Astrocyte of the cerebellum (primary cell): ENCODE data around the gene CDK11B.

ENCODE experiments used
- DNase-seq: peaks from one replicate; pipeline ENCODE4 v3.0.0-alpha.2; 2011; ENCODE audit warnings: low read depth
- H3K4me3 ChIP-seq: 2 replicates; pipeline ENCODE4 v1.5.1; 2011; ENCODE audit warnings: mild to moderate bottlenecking, low read depth, low read length, moderate library complexity
- in situ Hi-C: cut with HindIII; loops from 2 replicates; pipeline ENCODE4 v1.10.0; 2017; ENCODE audit warnings: low sequenced_read_pairs
- TF ChIP-seq, protein P1 (sequence below): IDR thresholded peaks from 2 replicates; pipeline ENCODE4 v1.5.1; 2012; ENCODE audit warnings: low read length, low read depth, moderate library complexity, mild to moderate bottlenecking; ENCODE audit errors: missing control alignments

Gene CDK11B

DNA sequence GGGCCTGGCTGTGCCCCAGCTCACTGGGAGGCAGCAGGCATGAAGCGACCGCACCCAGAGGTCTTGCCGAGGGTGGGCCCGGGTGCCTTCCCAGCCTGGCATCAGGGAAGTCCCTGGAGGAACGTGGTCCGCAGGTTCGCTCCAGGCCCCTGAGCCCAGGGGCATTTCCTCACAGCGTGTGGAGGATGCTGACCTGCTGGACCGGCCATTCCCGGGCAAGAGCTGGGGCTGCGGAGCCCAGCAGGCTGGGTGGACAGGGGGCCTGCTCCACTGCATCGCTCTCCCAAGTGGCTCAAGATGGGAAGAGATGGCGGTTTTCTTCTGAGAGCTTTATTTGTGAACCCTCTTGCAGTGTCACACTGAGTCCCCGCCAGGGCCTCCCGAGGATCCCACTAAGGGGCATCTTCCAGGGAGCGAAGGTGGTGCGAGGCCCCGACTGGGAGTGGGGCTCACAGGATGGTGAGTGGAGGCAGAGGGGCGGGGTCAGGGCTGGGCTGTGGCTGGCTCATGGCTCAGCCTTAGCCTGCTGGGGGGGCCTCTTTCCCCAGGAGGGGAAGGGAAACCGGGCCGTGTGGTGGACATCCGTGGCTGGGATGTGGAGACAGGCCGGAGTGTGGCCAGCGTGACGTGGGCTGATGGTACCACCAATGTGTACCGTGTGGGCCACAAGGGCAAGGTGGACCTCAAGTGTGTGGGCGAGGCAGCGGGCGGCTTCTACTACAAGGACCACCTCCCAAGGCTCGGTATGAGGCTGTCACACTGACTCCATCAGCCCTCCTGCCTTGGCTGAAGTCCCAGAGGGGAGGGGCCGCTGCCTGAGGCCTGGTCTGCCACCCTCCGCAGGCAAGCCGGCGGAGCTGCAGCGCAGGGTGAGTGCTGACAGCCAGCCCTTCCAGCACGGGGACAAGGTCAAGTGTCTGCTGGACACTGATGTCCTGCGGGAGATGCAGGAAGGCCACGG, 34.1 kb downstream of the CDK11B start:
- no peak for DNase-seq
- TF ChIP-seq, protein P1, sequence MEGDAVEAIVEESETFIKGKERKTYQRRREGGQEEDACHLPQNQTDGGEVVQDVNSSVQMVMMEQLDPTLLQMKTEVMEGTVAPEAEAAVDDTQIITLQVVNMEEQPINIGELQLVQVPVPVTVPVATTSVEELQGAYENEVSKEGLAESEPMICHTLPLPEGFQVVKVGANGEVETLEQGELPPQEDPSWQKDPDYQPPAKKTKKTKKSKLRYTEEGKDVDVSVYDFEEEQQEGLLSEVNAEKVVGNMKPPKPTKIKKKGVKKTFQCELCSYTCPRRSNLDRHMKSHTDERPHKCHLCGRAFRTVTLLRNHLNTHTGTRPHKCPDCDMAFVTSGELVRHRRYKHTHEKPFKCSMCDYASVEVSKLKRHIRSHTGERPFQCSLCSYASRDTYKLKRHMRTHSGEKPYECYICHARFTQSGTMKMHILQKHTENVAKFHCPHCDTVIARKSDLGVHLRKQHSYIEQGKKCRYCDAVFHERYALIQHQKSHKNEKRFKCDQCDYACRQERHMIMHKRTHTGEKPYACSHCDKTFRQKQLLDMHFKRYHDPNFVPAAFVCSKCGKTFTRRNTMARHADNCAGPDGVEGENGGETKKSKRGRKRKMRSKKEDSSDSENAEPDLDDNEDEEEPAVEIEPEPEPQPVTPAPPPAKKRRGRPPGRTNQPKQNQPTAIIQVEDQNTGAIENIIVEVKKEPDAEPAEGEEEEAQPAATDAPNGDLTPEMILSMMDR, result no peak
- in situ Hi-C loops, result no loop called here
- H3K4me3 ChIP-seq, result no peak overlapping the region

DNA sequence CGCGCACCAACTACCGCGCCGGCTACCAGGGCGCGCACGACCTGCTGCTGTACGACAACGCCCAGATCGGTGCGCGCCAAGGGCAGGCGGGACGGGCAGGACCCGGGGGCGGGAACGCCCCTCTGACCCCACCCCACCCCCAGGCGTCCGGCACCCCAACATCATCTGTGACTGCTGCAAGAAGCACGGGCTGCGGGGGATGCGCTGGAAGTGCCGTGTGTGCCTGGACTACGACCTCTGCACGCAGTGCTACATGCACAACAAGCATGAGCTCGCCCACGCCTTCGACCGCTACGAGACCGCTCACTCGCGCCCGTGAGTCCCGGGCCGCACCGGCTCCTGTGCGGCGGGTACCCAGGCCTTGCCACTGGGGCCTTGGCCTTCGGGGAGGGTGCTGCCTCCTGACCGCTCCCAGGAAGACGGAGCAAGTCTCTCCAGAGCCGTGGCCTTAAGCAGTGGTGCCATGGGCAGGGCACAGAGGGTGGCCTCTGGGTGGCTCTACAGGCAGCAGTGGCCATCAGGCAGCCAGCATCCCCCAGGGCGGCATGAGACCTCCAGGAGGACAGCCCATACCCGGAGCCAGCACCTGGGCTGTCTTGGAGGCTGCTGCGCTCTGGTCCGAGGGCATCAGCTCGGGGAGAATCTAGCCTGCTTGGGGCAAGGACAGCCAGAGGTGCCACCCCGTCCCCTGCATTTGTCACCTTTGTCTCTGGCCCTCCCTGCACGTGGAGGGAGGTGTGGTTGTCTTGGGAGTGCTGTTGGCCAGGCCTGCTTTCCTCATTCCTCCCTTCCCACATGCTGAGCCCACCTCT, 35.0 kb downstream of the CDK11B start:
- no peak overlapping the region for H3K4me3 ChIP-seq
- DNase-seq, result no peak
- in situ Hi-C loops, result no loop called here
- TF ChIP-seq, protein P1, result no peak

DNA sequence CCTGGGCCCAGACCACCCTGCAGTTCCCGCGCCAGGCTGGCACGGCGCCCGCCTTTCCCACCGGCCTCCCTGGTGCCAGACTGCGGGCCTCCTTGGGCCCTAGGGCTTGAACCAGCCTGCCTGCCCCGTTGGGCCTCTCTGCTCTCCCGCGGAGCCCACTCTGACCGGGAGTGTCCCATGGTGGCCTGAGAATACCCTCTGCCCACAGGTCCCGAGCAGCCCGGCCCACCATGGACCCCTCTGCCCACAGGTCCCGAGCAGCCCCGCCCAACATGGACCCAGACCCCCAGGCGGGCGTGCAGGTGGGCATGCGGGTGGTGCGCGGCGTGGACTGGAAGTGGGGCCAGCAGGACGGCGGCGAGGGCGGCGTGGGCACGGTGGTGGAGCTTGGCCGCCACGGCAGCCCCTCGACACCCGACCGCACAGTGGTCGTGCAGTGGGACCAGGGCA, 35.6 kb downstream of the CDK11B start:
- in situ Hi-C loops, result no loop called here
- no peak for DNase-seq
- TF ChIP-seq, protein P1, result no peak
- no peak overlapping the region for H3K4me3 ChIP-seq

DNA sequence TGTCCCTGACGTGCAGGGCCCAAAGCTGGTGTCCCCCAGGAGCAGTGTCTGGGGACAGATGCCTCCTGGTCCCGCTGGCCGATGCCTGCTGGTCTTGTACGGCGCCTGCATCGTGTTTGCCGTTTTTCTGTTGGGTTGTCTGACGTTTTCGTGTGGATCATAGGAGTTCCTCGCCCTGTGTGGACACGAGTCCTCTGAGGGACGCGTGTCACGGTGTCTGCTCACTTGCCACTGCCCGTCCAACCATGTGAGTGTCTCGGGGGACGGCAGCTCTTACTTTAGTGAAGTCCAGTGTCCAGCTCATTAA, 36.1 kb downstream of the CDK11B start:
- in situ Hi-C loops, result no loop called here
- DNase-seq, result no peak
- H3K4me3 ChIP-seq, result no peak overlapping the region
- TF ChIP-seq, protein P1, result no peak

DNA sequence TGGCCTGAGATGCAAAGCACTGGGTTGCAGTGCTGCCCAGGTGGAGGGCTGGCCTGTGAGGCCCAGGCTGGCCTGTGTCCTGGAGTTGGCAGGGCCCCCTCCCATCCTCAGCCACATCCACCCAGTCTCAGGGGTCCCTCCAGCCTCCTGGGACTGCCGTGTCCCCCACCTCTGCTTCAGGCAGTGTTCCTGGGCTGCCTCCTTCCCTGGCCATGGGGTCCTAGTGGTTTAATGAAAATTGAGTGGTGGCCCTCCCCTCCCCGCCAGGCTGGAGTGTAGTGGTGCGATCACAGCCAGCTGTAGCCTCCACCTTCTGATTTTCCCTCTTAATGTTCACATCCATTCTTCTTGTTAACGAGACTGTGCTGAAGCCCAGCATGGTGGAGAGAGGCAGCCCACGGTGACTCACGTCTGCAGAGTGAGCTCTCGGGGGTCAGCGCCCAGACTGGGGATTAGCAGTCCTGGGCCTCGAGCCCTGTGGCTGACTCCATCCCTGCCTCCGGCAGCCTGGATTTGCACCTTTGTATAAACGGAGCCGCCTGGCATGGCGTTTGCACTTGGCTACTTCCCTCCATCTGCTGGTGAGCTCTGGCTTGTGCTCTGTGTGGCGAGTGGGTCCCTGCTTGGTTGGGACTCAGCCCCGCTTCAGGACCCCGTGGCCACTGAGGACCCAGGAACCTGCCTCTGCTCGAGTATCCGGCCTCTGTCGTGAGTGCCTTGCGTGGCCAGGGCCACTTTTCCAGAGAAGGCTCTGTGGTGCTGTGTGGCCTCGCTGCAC, 36.6 kb downstream of the CDK11B start:
- in situ Hi-C loops, result no loop called here
- H3K4me3 ChIP-seq, result no peak overlapping the region
- TF ChIP-seq, protein P1, result no peak
- DNase-seq, result peak; percentile 32
